Tibial artery (tissue), 4 donors: ENCODE measurements around the gene FAP.

Experiments
- DNase-seq, 2 donors: peaks; one replicate each; pipeline ENCODE4 v3.0.0-alpha.2; 2019
- H3K27ac ChIP-seq, 2 donors: fragments of 200-600 bp; sonication (generic) in 1 of 2; 1 replicate in 1 of 2; 2 replicates in 1 of 2; pipeline ENCODE4 v1.5.1; 2018 to 2019; ENCODE audit warnings: mild to moderate bottlenecking in 1 of 2
- H3K27me3 ChIP-seq, 2 donors: fragments of 200-600 bp; sonication (generic) in 1 of 2; one replicate each; pipeline versions ENCODE4 v1.5.1 to v1.6.0; 2016 to 2019
- H3K36me3 ChIP-seq, 3 donors: fragments of 200-600 bp; sonication (generic) in 2 of 3; one replicate each; pipeline ENCODE4 v1.5.1; 2016 to 2019; ENCODE audit warnings: mild to moderate bottlenecking in 2 of 3
- H3K4me1 ChIP-seq, 4 donors: fragments of 200-600 bp; sonication (generic) in 2 of 4; 1 replicate in 3 of 4; 2 replicates in 1 of 4; pipeline ENCODE4 v1.5.1; 2016 to 2019
- H3K4me3 ChIP-seq, 2 donors: fragments of 200-600 bp; sonication (generic) in 1 of 2; 1 replicate in 1 of 2; 2 replicates in 1 of 2; pipeline ENCODE4 v1.5.1; 2018 to 2019; ENCODE audit warnings: mild to moderate bottlenecking in 2 of 2
- H3K9me3 ChIP-seq, 3 donors: fragments of 200-600 bp; sonication (generic) in 1 of 3; one replicate each; pipeline ENCODE4 v1.5.1; 2016 to 2019
- CTCF ChIP-seq, 2 experiments: fragments of 200-600 bp in 1 of 2; fragments of 450-650 bp in 1 of 2; IDR thresholded peaks; one replicate each; pipeline ENCODE4 v1.5.1; 2017 to 2019; ENCODE audit warnings: antibody characterized with exemption in 2 of 2, mild to moderate bottlenecking in 1 of 2, moderate library complexity in 1 of 2
- intact Hi-C: fragments of 100-400 bp; cut with DNase I; formaldehyde crosslinking; loops from one replicate; pipeline ENCODE4 v1.15.0; 2023; ENCODE audit warnings: low total_unique reads

FAP gene

GRCh38 chr2:162258686-162259085 is 15.4 kb upstream of the FAP start:
- no peak for TF ChIP-seq CTCF (IDR thresholded peaks at IDR 0.05)
- no peaks in the 10 kb centered on the region for H3K9me3 ChIP-seq
- H3K36me3 ChIP-seq = no peaks in the 10 kb centered on the region
- H3K4me1 ChIP-seq = peaks cover 0 to 26% (median 6%) of the 10 kb centered on the region in 4 donors
- intact Hi-C loops = no loop called here
- DNase-seq = no peak
- no peak overlapping the region for H3K4me3 ChIP-seq
- H3K27ac ChIP-seq = no peak overlapping the region
- no peaks in the 10 kb centered on the region for H3K27me3 ChIP-seq

- Histone ChIP-seq H3K9me3 (no peaks in the 10 kb centered on the region), H3K36me3 (no peaks in the 10 kb centered on the region), H3K27me3 (no peaks in the 10 kb centered on the region), H3K27ac (no peak overlapping the region), H3K4me1 (peaks cover 0 to 26% (median 6%) of the 10 kb centered on the region in 4 donors), H3K4me3 (no peak overlapping the region)
- no peak for TF ChIP-seq CTCF (IDR thresholded peaks at IDR 0.05)
- intact Hi-C loops = no loop called here
- no peak for DNase-seq
These were observed 14.9 kb upstream of the FAP start for GRCh38 chr2:162258169-162258568.

GRCh38 chr2:162257425-162257824 is 14.2 kb upstream of the FAP start:
- TF ChIP-seq CTCF (IDR thresholded peaks at IDR 0.05) = no peak
- peaks cover 0 to 26% (median 6%) of the 10 kb centered on the region in 4 donors for H3K4me1 ChIP-seq
- H3K36me3 ChIP-seq = no peaks in the 10 kb centered on the region
- intact Hi-C loops = no loop called here
- H3K27ac ChIP-seq = no peak overlapping the region
- DNase-seq = no peak
- H3K9me3 ChIP-seq = no peaks in the 10 kb centered on the region
- no peak overlapping the region for H3K4me3 ChIP-seq
- no peaks in the 10 kb centered on the region for H3K27me3 ChIP-seq

GRCh38 chr2:162256591-162256991 is 13.3 kb upstream of the FAP start:
- Histone ChIP-seq H3K27ac (peak overlapping the region; percentile 29 to 35), H3K9me3 (no peaks in the 10 kb centered on the region), H3K4me3 (no peak overlapping the region), H3K4me1 (peaks cover 0 to 23% (median 6%) of the 10 kb centered on the region in 4 donors), H3K36me3 (no peaks in the 10 kb centered on the region), H3K27me3 (no peaks in the 10 kb centered on the region)
- intact Hi-C loops = no loop called here
- TF ChIP-seq CTCF (IDR thresholded peaks at IDR 0.05) = no peak
- DNase-seq = no peak

- H3K27me3 ChIP-seq = no peaks in the 10 kb centered on the region
- peaks cover 0 to 19% (median 4%) of the 10 kb centered on the region in 4 donors for H3K4me1 ChIP-seq
- no peak for DNase-seq
- intact Hi-C loops = no loop called here
- H3K36me3 ChIP-seq = no peaks in the 10 kb centered on the region
- no peak overlapping the region for H3K4me3 ChIP-seq
- H3K27ac ChIP-seq = no peak overlapping the region
- TF ChIP-seq CTCF (IDR thresholded peaks at IDR 0.05) = no peak
- H3K9me3 ChIP-seq = peaks cover 0 to 5% (median 0%) of the 10 kb centered on the region in 3 donors
These were observed 11.1 kb upstream of the FAP start for GRCh38 chr2:162254236-162254871.
